GM12864 (cell line): ENCODE data around the gene PPIF.

ENCODE experiments used
- DNase-seq: peaks from one replicate; pipeline ENCODE4 v3.0.0-alpha.2; 2011; ENCODE audit warnings: low read depth
- H3K4me3 ChIP-seq: 2 replicates; pipeline ENCODE4 v1.5.1; 2011; ENCODE audit warnings: mild to moderate bottlenecking, low read depth, low read length, control low read depth
- TF ChIP-seq, protein P1 (sequence below): IDR thresholded peaks from 2 replicates; pipeline ENCODE4 v1.5.1; 2011; ENCODE audit warnings: low read depth, mild to moderate bottlenecking, moderate library complexity, low read length, control low read depth, inconsistent platforms; ENCODE audit errors: missing control alignments

PPIF gene

DNA sequence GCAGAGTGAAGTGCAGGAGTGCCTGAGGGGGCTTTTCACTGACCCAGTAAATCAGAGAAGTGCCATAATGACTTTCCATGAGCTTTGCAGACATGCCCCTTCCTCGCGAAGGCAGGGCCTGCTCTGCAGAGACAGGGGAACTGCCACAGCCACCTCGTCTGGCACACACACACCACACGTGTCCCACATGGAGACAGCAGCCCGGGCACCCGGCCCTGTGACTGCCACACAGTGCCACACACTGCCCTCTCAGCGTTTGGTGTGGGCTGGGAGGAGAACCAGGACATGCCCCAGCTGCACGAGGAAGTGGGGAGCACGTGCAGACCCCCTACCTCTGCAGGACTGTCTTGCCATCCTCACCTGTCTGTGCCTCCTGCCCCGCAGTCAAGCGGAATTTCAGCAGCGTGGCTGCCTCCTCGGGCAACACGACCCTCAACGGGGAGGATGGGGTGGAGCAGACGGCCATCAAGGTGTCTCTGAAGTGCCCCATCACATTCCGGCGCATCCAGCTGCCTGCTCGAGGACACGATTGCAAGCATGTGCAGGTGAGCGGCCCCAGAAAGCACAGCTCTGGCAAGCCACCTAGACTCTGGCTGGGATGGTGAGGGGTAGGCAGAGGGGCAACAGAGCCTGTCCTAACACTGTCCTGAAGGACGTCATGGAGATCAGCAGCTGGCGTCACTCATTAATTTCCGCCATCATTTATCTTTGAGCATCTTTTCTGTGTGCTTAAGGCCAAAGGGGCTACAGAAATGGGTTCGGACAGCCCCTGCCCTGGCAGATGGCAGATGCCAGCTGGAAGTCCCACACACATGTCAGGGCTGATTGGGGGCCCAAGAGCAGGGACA is 43.4 kb upstream of the PPIF start:
- DNase-seq: no peak
- H3K4me3 ChIP-seq: no peak overlapping the region
- TF ChIP-seq, protein P1, sequence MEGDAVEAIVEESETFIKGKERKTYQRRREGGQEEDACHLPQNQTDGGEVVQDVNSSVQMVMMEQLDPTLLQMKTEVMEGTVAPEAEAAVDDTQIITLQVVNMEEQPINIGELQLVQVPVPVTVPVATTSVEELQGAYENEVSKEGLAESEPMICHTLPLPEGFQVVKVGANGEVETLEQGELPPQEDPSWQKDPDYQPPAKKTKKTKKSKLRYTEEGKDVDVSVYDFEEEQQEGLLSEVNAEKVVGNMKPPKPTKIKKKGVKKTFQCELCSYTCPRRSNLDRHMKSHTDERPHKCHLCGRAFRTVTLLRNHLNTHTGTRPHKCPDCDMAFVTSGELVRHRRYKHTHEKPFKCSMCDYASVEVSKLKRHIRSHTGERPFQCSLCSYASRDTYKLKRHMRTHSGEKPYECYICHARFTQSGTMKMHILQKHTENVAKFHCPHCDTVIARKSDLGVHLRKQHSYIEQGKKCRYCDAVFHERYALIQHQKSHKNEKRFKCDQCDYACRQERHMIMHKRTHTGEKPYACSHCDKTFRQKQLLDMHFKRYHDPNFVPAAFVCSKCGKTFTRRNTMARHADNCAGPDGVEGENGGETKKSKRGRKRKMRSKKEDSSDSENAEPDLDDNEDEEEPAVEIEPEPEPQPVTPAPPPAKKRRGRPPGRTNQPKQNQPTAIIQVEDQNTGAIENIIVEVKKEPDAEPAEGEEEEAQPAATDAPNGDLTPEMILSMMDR: no peak

DNA sequence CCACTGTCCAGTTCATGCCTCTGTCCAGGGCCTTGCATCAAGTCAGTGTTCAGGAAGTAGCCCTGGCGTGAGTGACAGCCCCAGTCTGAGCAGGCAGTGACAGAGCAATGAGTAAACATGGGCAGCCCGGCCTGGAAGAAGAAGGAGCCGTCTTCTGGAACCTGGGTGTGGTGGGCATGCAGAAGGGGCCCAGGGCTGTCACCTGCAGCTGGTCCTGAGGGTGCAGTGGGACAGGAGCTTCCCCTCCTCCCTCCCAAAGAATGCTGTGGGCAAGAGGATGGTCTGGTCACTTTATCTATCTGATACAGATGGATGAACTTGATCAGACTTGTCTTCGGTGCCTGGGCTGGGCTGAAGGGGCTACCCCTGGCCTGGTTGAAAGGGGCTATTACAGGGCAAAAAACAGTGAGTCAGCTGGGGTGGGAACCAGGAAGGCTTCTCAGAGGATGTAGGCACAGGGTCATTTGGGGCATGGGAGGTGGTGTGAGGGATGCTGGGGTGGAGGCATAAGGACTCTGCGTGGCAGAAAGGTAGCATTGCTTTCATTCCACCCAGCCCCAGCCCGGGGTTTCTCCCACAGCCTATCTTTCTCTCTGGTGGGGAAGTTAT is 42.7 kb upstream of the PPIF start:
- H3K4me3 ChIP-seq: no peak overlapping the region
- no peak for DNase-seq
- TF ChIP-seq, protein P1: no peak

DNA sequence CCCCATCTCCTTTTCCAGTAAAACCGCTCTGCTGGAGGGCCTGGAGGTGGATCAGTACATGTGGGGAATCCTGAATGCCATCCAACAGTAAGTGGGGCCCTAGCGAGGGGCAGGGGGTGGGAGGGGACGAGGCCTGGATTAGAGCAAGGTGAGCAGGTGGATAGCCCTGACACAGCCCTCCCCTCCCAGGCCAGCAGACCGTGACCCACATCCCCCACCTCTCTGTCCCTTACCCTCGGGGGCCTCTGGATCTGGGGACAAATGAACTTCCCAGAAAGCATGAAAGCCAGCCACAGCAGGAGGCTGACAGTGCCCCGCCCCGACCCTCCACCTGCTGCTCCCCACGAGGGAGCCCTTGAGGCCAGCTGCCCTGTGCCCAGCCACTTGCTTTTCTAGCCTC is 41.8 kb upstream of the PPIF start:
- TF ChIP-seq, protein P1: no peak
- no peak overlapping the region for H3K4me3 ChIP-seq
- DNase-seq: no peak

DNA sequence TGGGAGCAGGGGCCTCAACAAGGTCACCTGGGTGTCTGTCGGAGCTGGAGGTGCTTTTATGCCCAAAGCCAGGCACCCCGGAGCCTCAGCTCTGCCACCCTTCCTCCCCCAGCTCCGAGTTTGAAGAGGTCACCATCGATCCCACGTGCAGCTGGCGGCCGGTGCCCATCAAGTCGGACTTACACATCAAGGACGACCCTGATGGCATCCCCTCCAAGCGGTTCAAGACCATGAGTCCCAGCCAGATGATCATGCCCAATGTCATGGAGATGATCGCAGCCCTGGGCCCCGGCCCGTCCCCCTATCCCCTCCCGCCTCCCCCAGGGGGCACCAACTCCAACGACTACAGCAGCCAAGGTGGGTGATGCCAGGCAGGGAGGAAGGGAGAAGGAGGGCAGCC is 41.3 kb upstream of the PPIF start:
- no peak overlapping the region for H3K4me3 ChIP-seq
- DNase-seq: no peak
- TF ChIP-seq, protein P1: no peak

DNA sequence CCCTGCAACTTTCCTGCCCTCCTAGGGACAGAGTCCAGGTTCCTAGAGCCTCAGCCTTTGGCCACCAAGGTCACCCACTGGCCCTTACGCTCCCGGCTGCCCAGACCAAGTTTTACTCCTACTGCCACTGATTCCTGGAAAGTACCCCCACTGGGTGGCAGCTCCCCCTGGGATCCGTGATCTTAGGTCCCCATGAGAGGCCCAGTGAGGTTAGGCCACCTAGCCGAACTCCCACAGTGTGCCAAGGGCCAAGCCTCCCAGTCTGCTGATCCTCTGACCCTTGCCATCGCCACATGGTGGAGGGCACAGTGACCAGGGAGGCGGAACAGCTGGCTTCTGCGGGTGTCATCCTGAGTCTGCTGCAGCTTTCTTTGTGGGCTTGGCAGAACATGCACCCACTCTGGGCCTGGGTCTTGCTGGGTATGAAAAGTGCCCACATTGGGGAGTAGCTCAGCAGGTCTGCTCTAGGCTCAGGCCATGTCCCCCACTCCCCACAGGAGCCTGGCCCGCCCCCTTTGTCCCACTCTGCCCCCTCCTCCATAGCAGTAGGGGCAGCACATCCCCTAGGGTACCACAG is 40.5 kb upstream of the PPIF start:
- H3K4me3 ChIP-seq: no peak overlapping the region
- TF ChIP-seq, protein P1: no peak

DNA sequence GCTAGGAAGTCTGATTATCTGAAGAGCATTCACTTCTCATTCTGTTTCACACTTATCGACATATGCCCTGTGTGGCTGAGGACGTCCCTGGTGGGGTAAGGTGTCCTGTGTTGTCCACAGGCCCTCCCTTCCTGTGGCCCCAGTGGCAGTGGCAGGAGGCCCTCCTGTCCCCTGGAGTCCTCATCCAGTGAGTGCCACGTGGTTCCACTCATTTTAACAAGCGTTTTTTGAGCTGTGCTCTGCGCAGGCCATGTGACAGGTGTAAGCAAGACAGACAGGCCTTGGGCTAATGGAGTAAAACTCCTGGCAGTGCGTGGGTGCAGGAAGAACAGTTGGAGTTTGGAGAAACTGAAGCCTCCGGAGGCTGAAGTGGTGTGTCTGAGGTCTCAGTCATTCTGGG is 39.3 kb upstream of the PPIF start:
- no peak for DNase-seq
- TF ChIP-seq, protein P1: no peak
- no peak overlapping the region for H3K4me3 ChIP-seq

More for the DNA sequence above, 40.5 kb upstream of the PPIF start:
- no peak for DNase-seq
